GM20000 (cell line): ENCODE results near the gene SYTL3.

ENCODE experiments used
- DNase-seq: peaks from one replicate; pipeline ENCODE4 v3.0.0; 2012; ENCODE audit warnings: low spot score
- CTCF ChIP-seq: IDR thresholded peaks from 2 replicates; pipeline ENCODE4 v1.5.1; 2012; ENCODE audit warnings: mild to moderate bottlenecking, control low read depth; ENCODE audit errors: extremely low read depth, missing control alignments

The SYTL3 gene

DNA sequence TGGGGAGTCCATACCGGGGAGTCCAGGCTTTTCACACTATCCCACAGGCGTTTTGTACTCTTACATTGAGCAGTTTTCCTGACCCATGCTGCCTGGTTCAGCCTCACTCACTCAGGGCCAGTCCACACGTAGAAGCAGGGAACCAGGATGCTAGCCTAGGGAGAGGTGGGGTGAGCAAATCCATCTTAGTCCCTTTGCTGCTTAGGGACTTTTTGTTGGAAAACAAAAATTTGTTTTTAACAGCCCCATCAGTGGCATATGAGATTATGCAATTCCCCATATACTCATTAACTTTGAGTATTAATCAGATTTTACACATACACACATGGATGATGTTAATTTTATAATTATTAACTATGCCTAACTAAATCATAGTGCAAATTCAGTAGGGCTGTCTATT, 85.2 kb downstream of the SYTL3 start:
- TF ChIP-seq CTCF = no peak
- no peak for DNase-seq

- no peak for DNase-seq
- no peak for TF ChIP-seq CTCF
These were observed 87.3 kb downstream of the SYTL3 start for GRCh38 chr6:158737082-158737709.

DNA sequence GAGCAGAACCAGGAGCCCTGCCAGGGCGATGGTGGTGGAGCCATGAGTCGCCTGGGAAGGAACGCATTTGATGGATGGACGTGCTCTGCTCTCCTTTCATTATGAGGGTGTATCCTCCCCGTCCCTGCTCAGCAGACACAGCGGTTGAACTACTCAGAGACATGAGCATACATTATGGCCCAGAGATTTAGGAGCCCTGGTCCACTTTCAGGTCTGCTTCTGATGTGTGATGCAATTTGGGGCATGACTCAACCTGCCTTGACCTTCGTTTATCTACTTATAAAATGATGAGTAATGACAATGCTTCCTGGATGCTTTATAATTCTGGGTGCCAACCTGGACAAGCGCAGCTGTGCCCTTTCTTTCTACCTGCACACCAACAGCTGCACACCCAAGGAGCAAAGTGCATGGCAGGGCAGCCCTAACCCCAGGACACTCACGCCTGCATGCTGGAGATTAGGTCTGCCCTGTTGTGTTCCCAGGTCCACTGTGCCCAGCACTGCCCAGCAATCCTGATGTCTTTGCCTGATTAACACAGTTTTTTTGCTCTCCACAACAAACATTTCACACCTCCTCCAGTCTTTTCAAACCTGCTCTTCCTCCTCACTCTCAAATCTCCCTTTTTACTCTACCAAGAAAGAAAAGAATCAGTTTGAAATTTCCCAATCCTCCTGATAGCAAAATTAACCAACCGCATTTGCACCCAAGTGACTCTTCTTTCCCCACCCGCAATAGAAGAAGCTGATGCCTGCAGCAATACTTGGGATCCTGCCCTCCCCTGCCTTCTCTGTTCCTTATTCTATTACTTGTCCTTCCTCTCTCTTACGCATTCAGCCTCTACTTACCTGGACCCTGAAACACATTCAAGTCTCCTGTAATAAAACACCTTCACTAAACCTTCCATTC, 88.1 kb downstream of the SYTL3 start:
- no peak for TF ChIP-seq CTCF
- no peak for DNase-seq

DNA sequence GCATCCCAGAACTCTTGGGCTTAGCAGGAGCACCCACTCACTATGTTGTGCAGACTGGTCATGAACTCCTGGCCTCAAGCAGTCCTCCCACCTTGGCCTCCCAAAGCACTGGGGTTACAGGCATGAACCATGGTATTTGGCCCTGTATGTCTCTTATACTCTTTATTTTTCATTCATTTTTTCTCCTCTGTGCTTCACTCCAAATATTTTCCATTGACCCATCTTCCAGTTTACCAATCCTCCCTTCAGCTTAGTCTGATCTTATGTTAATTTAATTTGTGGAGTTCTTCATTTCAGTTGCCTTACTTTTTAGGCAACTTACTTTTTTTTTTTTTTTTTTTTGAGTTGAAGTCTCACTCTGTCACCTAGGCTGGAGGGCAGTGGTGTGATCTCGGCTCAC, 89.8 kb downstream of the SYTL3 start:
- no peak for DNase-seq
- no peak for TF ChIP-seq CTCF

- TF ChIP-seq CTCF = no peak
- no peak for DNase-seq
These were observed 93.3 kb downstream of the SYTL3 start for GRCh38 chr6:158743033-158743651.

- no peak for DNase-seq
- no peak for TF ChIP-seq CTCF
These were observed 95.2 kb downstream of the SYTL3 start for GRCh38 chr6:158744986-158745430.

DNA sequence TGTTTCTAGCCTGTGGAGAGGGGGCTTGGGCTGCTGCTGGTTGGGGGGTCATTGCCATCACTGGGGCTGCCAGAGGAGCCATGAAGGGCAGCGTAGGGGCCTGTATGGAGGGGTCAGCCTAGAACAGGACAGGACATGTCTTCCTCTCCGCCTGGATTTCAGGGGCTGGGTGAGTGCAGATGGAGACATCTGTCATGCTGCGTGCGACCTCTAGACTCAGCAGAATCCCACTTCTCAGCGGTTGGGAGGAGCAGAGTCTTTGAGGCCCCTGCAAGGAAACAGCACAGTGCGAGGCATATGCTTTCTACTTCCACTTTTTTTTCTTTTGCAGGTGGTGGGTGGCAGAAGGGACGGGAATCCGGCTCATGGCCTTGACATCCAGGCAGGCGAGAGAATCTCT, 101.4 kb downstream of the SYTL3 start:
- DNase-seq = no peak
- TF ChIP-seq CTCF = no peak
